ENCODE measurements around the gene CTNNA2.
A peak's percentile ranks its signal among the peaks of the same experiment; 100 is the strongest.

Gene CTNNA2

GRCh38 chr2:80252294-80252986, 739.6 kb downstream of the CTNNA2 start:
- ATAC-seq: no peak
- TF ChIP-seq CREB5 (CRISPR knock-in tag; IDR thresholded peaks at IDR 0.05; ENCODE audit: low read depth) (no peak), ZFP30 (CRISPR knock-in tag; IDR thresholded peaks at IDR 0.05) (no peak), POU6F1 (CRISPR knock-in tag; IDR thresholded peaks at IDR 0.05; ENCODE audit: borderline replicate concordance, low read depth) (no peak), CSDC2 (CRISPR knock-in tag; IDR thresholded peaks at IDR 0.05) (no peak), ESRRG (CRISPR knock-in tag; IDR thresholded peaks at IDR 0.05) (no peak), RARB (CRISPR knock-in tag; IDR thresholded peaks at IDR 0.05) (no peak), BACH2 (CRISPR knock-in tag; IDR thresholded peaks at IDR 0.05; ENCODE audit: borderline replicate concordance) (no peak), TCF4 (CRISPR knock-in tag; IDR thresholded peaks at IDR 0.05; ENCODE audit: borderline replicate concordance) (no peak), ZNF8 (CRISPR knock-in tag; IDR thresholded peaks at IDR 0.05) (no peak), OSR1 (CRISPR knock-in tag; IDR thresholded peaks at IDR 0.05) (no peak), ZFP3 (CRISPR knock-in tag; IDR thresholded peaks at IDR 0.05) (no peak), TSHZ2 (CRISPR knock-in tag; IDR thresholded peaks at IDR 0.05) (no peak), ZNF565 (CRISPR knock-in tag; conservative IDR thresholded peaks at IDR 0.05; ENCODE audit: low read depth) (no peak), PPARA (CRISPR knock-in tag; IDR thresholded peaks at IDR 0.05; ENCODE audit: borderline replicate concordance) (no peak), TOX (CRISPR knock-in tag; IDR thresholded peaks at IDR 0.05; ENCODE audit: borderline replicate concordance) (no peak)
- TF ChIP-seq, protein P1, sequence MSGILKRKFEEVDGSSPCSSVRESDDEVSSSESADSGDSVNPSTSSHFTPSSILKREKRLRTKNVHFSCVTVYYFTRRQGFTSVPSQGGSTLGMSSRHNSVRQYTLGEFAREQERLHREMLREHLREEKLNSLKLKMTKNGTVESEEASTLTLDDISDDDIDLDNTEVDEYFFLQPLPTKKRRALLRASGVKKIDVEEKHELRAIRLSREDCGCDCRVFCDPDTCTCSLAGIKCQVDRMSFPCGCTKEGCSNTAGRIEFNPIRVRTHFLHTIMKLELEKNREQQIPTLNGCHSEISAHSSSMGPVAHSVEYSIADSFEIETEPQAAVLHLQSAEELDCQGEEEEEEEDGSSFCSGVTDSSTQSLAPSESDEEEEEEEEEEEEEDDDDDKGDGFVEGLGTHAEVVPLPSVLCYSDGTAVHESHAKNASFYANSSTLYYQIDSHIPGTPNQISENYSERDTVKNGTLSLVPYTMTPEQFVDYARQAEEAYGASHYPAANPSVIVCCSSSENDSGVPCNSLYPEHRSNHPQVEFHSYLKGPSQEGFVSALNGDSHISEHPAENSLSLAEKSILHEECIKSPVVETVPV (CRISPR knock-in tag; IDR thresholded peaks at IDR 0.05): no peak
- TF ChIP-seq, protein P2, sequence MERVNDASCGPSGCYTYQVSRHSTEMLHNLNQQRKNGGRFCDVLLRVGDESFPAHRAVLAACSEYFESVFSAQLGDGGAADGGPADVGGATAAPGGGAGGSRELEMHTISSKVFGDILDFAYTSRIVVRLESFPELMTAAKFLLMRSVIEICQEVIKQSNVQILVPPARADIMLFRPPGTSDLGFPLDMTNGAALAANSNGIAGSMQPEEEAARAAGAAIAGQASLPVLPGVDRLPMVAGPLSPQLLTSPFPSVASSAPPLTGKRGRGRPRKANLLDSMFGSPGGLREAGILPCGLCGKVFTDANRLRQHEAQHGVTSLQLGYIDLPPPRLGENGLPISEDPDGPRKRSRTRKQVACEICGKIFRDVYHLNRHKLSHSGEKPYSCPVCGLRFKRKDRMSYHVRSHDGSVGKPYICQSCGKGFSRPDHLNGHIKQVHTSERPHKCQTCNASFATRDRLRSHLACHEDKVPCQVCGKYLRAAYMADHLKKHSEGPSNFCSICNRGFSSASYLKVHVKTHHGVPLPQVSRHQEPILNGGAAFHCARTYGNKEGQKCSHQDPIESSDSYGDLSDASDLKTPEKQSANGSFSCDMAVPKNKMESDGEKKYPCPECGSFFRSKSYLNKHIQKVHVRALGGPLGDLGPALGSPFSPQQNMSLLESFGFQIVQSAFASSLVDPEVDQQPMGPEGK (CRISPR knock-in tag; IDR thresholded peaks at IDR 0.05; ENCODE audit: borderline replicate concordance): no peak

- peak; percentile 65 for ATAC-seq
- TF ChIP-seq ZFP30 (CRISPR knock-in tag; IDR thresholded peaks at IDR 0.05) (no peak), OSR1 (CRISPR knock-in tag; IDR thresholded peaks at IDR 0.05) (no peak), PPARA (CRISPR knock-in tag; IDR thresholded peaks at IDR 0.05; ENCODE audit: borderline replicate concordance) (no peak), ARNTL (CRISPR knock-in tag; IDR thresholded peaks at IDR 0.05; ENCODE audit: borderline replicate concordance, low read depth) (no peak), ESRRG (CRISPR knock-in tag; IDR thresholded peaks at IDR 0.05) (no peak), SNAI2 (CRISPR knock-in tag; IDR thresholded peaks at IDR 0.05) (no peak), ZFP3 (CRISPR knock-in tag; IDR thresholded peaks at IDR 0.05) (no peak), BACH2 (CRISPR knock-in tag; IDR thresholded peaks at IDR 0.05; ENCODE audit: borderline replicate concordance) (no peak), TSHZ2 (CRISPR knock-in tag; IDR thresholded peaks at IDR 0.05) (no peak)
- TF ChIP-seq, protein P2 (CRISPR knock-in tag; IDR thresholded peaks at IDR 0.05; ENCODE audit: borderline replicate concordance): no peak
- TF ChIP-seq, protein P1 (CRISPR knock-in tag; IDR thresholded peaks at IDR 0.05): no peak
Measured at GRCh38 chr2:80255918-80256781, 743.3 kb downstream of the CTNNA2 start.
